A673 (cell line): Measurements from ENCODE around the gene ARHGAP22. TPM values are rescaled to one million over a fixed set of nuclear protein-coding genes. Genes with fewer than 3 reads are reported as not detected.

ENCODE experiments used
- BruUV-seq: library from RNA; stranded (reverse); fragments of 400-500 nt; replicated peaks from 2 replicates; lab custom pipeline; 2021; lab: Mats Ljungman, UMichigan
- CTCF ChIA-PET: fragments of 300-600 bp; sonication (Branson Sonifier 250); formaldehyde crosslinking; loops from one replicate; lab custom pipeline; 2022; ENCODE audit warnings: antibody characterized with exemption; lab: Charles Lee
- POLR2A ChIA-PET: fragments of 300-600 bp; sonication (Branson Sonifier 250); formaldehyde crosslinking; loops from one replicate; lab custom pipeline; 2022; ENCODE audit warnings: antibody characterized with exemption; ENCODE audit not compliant: low non-redundant PET; lab: Charles Lee
- DNase-seq: peaks from one replicate; pipeline ENCODE4 v3.0.0-alpha.2; 2015; ENCODE audit warnings: low spot score
- H3K27ac ChIP-seq: fragments of 200-600 bp; sonication (generic); 2 replicates; pipeline ENCODE4 v1.5.1; 2016; ENCODE audit warnings: mixed run types, low read depth, mild to moderate bottlenecking, mixed read lengths, antibody characterized with exemption, low read length; ENCODE audit not compliant: poor library complexity, severe bottlenecking
- H3K27me3 ChIP-seq: fragments of 200-600 bp; sonication (generic); replicated peaks from 2 replicates; pipeline ENCODE4 v1.6.1; 2017; ENCODE audit warnings: mixed run types, low read depth, mild to moderate bottlenecking, mixed read lengths, antibody characterized with exemption, low read length; ENCODE audit not compliant: insufficient read depth, poor library complexity
- H3K36me3 ChIP-seq: fragments of 200-600 bp; sonication (generic); 2 replicates; pipeline ENCODE4 v1.6.1; 2016; ENCODE audit warnings: mixed run types, mild to moderate bottlenecking, mixed read lengths, antibody characterized with exemption, low read length; ENCODE audit not compliant: insufficient read depth, poor library complexity, severe bottlenecking
- H3K4me1 ChIP-seq: fragments of 200-600 bp; sonication (generic); 2 replicates; pipeline ENCODE4 v1.6.1; 2017; ENCODE audit warnings: mixed run types, mild to moderate bottlenecking, mixed read lengths, antibody characterized with exemption, low read length; ENCODE audit not compliant: insufficient read depth, poor library complexity, severe bottlenecking
- H3K4me3 ChIP-seq: fragments of 200-600 bp; sonication (generic); 2 replicates; pipeline ENCODE4 v1.5.1; 2016; ENCODE audit warnings: low read depth, mixed run types, mild to moderate bottlenecking, mixed read lengths, low read length; ENCODE audit not compliant: poor library complexity, severe bottlenecking
- H3K9me3 ChIP-seq: fragments of 200-600 bp; sonication (generic); 2 replicates; pipeline ENCODE4 v1.6.1; 2016; ENCODE audit warnings: mixed run types, low read depth, mild to moderate bottlenecking, mixed read lengths, antibody characterized with exemption, low read length; ENCODE audit not compliant: poor library complexity, severe bottlenecking
- EZH2 ChIP-seq: fragments of 200-600 bp; sonication (generic); IDR thresholded peaks from 2 replicates; pipeline ENCODE4 v1.6.1; 2017; ENCODE audit warnings: borderline replicate concordance, low read depth, mild to moderate bottlenecking, mixed read lengths, antibody characterized with exemption, low read length; ENCODE audit not compliant: poor library complexity, severe bottlenecking
- intact Hi-C: fragments of 100-400 bp; cut with micrococcal nuclease; formaldehyde crosslinking; loops from one replicate; pipeline ENCODE4 v1.10.0; 2022; ENCODE audit not compliant: unreplicated experiment
- total RNA-seq: library from RNA; stranded (reverse); gene quantifications from 2 replicates; pipeline ENCODE4 v1.2.3, GENCODE V29; 2021
- TF ChIP-seq, protein P1 (sequence below): fragments of 300-800, 200-600 bp; sonication (generic); conservative IDR thresholded peaks from 2 replicates; pipeline ENCODE4 v1.5.1; 2017; ENCODE audit warnings: low read depth, mild to moderate bottlenecking, antibody characterized with exemption, low read length, moderate library complexity, mixed read lengths

The ARHGAP22 gene
- total RNA-seq, 1 experiment from 2014 or later: 0.47 TPM

DNA sequence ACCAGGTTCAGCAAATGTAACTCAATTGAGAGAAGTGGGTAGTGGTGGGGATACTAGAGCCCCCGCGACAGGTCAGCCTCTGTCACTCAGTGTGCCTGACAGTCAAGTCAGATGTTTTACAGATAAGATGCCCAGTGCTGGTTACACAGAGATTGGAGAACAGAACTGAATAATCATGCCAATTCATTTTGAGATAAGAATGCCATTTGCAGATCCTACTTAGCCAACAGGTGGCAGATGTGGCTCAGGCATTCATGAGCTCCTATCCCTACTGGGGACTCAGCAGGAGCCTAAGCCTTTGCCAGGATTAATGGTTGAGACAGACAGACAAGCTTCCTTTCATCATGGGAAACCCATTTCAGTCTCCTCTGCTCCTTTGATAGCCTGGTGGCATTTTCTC is 160.6 kb downstream of the ARHGAP22 start:
- Histone ChIP-seq H3K4me1 (peaks cover 18% of the 10 kb centered on the region), H3K9me3 (no peaks in the 10 kb centered on the region), H3K27me3 (no peaks in the 10 kb centered on the region), H3K27ac (no peak overlapping the region), H3K36me3 (no peaks in the 10 kb centered on the region), H3K4me3 (no peak overlapping the region)
- BruUV-seq: no TSS peak
- ChIA-PET POLR2A (no interaction called here), CTCF (interaction anchor here (0.6 to 1.3 kb wide), 6 partner anchors 49 to 214 kb away, joined by 3 to 8 read pairs (median 4); no protein-coding TSS in a partner anchor)
- peak; percentile 90 for DNase-seq
- intact Hi-C loops: loop anchor here (1.0 to 2.0 kb wide), 3 partner anchors 63 to 209 kb away; no protein-coding TSS in a partner anchor
- TF ChIP-seq, protein P1, sequence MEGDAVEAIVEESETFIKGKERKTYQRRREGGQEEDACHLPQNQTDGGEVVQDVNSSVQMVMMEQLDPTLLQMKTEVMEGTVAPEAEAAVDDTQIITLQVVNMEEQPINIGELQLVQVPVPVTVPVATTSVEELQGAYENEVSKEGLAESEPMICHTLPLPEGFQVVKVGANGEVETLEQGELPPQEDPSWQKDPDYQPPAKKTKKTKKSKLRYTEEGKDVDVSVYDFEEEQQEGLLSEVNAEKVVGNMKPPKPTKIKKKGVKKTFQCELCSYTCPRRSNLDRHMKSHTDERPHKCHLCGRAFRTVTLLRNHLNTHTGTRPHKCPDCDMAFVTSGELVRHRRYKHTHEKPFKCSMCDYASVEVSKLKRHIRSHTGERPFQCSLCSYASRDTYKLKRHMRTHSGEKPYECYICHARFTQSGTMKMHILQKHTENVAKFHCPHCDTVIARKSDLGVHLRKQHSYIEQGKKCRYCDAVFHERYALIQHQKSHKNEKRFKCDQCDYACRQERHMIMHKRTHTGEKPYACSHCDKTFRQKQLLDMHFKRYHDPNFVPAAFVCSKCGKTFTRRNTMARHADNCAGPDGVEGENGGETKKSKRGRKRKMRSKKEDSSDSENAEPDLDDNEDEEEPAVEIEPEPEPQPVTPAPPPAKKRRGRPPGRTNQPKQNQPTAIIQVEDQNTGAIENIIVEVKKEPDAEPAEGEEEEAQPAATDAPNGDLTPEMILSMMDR: peak; percentile 64
- no peak for TF ChIP-seq EZH2

DNA sequence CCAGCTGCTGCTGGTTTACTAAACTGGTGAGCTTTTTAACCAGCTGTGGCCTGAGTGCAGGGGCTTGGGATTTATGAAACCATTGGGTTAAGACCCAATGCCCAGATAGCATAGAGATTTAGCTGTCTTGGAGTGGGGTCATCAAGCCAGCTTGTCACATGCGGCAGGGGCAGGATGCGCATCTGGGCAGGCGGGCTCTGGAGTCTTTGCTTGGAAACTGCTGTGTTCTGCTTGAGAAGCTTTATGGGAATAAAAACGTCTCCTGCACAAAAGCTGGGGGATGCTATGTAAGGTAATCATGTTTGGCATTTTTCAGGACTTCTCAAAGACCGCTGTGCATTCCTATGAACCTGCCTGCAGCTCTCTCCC is 162.1 kb downstream of the ARHGAP22 start:
- Histone ChIP-seq H3K4me1 (peaks cover 18% of the 10 kb centered on the region), H3K36me3 (no peaks in the 10 kb centered on the region), H3K9me3 (no peaks in the 10 kb centered on the region), H3K27me3 (no peaks in the 10 kb centered on the region), H3K4me3 (no peak overlapping the region), H3K27ac (no peak overlapping the region)
- CTCF ChIA-PET: interaction anchor here (0.8 kb wide), 1 partner anchor 33 kb away, joined by 4 read pairs; no protein-coding TSS in a partner anchor
- TF ChIP-seq EZH2: no peak
- TF ChIP-seq, protein P1: no peak
- no TSS peak for BruUV-seq
- POLR2A ChIA-PET: interaction anchor here (0.6 kb wide), 1 partner anchor 73 kb away, joined by 3 read pairs; no protein-coding TSS in a partner anchor
- intact Hi-C loops: no loop called here
- no peak for DNase-seq

DNA sequence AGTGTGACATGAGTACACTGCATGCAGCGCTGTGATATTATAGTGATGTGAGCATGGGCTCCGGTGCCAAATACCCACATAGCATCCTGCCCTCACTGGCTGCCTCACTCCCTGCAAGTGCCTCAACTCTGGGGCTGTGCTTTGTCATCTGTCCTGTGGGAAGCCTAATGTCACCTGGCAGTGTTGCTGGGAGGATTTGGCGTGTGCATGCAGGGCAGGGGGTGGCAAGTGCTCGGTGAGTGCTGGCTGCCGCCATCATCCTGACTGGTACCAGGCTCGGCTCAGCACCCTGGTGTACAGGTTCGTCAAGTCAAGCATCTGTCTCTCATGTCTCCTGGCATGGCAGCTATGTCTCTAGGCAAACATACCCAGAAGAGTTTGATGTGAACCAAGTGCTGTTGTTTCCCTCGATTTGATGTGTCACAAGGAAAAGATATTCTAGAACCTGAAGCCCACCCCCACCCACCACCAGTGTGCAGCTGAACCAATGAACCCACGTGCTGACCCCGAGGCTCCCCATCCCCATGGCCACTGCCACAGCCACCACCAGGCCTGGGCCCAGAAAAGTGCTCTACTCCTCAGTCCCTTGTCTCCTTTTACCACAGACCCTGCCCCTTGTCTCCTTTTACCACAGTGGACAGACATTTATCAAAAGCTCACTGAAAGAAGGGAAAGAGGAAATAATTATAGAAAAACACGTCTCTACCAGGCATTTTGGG is 162.6 kb downstream of the ARHGAP22 start:
- H3K4me3 ChIP-seq: no peak overlapping the region
- TF ChIP-seq EZH2: no peak
- TF ChIP-seq, protein P1: no peak
- CTCF ChIA-PET: interaction anchor here (0.8 kb wide), 1 partner anchor 32 kb away, joined by 4 read pairs; no protein-coding TSS in a partner anchor
- no TSS peak for BruUV-seq
- H3K9me3 ChIP-seq: no peaks in the 10 kb centered on the region
- no peaks in the 10 kb centered on the region for H3K27me3 ChIP-seq
- no peaks in the 10 kb centered on the region for H3K36me3 ChIP-seq
- DNase-seq: no peak
- H3K4me1 ChIP-seq: peaks cover 18% of the 10 kb centered on the region
- POLR2A ChIA-PET: no interaction called here
- H3K27ac ChIP-seq: no peak overlapping the region
- intact Hi-C loops: no loop called here
